NB4 (cell line): Measurements from ENCODE around the gene SLC25A21.

Experiments
- DNase-seq: peaks from one replicate; pipeline ENCODE4 v3.0.0; 2010; ENCODE audit warnings: low read depth
- H3K4me3 ChIP-seq: one replicate; pipeline ENCODE4 v1.5.1; 2011; ENCODE audit warnings: mild to moderate bottlenecking, low read depth, low read length, moderate library complexity
- MYC ChIP-seq: IDR thresholded peaks from 2 replicates; pipeline ENCODE4 v1.6.1; 2011; ENCODE audit warnings: low read depth, low read length
- POLR2A ChIP-seq: IDR thresholded peaks from 2 replicates; pipeline ENCODE4 v1.6.1; 2011; ENCODE audit warnings: mild to moderate bottlenecking; ENCODE audit not compliant: insufficient read length; ENCODE audit errors: extremely low read depth
- TF ChIP-seq, protein P1 (sequence below): IDR thresholded peaks from 2 replicates; pipeline ENCODE4 v1.6.1; 2011; ENCODE audit warnings: low read depth, low read length
- TF ChIP-seq, protein P2 (sequence below): IDR thresholded peaks from one replicate; pipeline ENCODE4 v1.5.1; 2012; ENCODE audit warnings: low read depth, low read length

The SLC25A21 gene

DNA sequence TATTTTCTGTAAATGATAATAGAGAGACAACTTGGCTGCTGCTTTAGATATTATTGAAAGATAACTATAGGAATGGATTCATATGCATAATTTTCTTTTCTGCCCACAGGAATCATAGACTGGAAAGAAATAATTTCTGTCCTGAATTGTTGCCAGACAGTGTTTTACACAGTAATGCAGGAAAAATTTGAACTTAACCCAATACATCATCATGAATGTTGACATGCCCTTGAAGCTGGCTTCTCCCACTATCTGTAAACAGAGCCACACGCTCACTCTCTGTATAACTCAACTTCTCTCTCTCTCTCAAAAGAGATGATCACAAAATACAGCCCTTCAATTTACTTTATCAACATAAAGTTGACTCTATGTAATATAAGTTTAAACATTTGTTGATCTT, 454.2 kb downstream of the SLC25A21 start:
- H3K4me3 ChIP-seq, result no peak overlapping the region
- DNase-seq, result no peak
- TF ChIP-seq, protein P1, sequence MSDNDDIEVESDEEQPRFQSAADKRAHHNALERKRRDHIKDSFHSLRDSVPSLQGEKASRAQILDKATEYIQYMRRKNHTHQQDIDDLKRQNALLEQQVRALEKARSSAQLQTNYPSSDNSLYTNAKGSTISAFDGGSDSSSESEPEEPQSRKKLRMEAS, result no peak
- TF ChIP-seq MYC (no peak), POLR2A (no peak)
- TF ChIP-seq, protein P2, sequence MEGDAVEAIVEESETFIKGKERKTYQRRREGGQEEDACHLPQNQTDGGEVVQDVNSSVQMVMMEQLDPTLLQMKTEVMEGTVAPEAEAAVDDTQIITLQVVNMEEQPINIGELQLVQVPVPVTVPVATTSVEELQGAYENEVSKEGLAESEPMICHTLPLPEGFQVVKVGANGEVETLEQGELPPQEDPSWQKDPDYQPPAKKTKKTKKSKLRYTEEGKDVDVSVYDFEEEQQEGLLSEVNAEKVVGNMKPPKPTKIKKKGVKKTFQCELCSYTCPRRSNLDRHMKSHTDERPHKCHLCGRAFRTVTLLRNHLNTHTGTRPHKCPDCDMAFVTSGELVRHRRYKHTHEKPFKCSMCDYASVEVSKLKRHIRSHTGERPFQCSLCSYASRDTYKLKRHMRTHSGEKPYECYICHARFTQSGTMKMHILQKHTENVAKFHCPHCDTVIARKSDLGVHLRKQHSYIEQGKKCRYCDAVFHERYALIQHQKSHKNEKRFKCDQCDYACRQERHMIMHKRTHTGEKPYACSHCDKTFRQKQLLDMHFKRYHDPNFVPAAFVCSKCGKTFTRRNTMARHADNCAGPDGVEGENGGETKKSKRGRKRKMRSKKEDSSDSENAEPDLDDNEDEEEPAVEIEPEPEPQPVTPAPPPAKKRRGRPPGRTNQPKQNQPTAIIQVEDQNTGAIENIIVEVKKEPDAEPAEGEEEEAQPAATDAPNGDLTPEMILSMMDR, result no peak

DNA sequence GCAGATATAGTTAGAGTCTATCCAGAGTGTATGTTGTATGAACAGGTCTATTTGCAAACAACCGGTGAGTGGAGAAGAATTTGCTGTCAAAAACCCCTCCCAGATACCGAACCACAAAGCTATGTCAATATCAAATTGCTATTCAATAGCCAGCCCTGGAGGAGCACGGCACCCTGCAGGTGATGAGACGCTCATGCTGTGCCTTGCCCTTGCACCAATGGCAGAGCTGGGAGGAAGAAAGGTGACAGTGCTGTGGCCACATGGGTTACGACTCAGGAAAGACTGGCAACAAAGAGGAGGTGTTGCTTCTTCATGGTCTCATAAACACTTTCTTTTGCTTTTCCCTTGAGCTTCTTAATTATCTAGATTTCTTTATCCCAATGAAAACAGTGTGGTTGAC, 455.0 kb downstream of the SLC25A21 start:
- no peak overlapping the region for H3K4me3 ChIP-seq
- no peak for DNase-seq
- TF ChIP-seq, protein P2, result no peak
- TF ChIP-seq MYC, result no peak
- TF ChIP-seq POLR2A, result no peak
- TF ChIP-seq, protein P1, result no peak

DNA sequence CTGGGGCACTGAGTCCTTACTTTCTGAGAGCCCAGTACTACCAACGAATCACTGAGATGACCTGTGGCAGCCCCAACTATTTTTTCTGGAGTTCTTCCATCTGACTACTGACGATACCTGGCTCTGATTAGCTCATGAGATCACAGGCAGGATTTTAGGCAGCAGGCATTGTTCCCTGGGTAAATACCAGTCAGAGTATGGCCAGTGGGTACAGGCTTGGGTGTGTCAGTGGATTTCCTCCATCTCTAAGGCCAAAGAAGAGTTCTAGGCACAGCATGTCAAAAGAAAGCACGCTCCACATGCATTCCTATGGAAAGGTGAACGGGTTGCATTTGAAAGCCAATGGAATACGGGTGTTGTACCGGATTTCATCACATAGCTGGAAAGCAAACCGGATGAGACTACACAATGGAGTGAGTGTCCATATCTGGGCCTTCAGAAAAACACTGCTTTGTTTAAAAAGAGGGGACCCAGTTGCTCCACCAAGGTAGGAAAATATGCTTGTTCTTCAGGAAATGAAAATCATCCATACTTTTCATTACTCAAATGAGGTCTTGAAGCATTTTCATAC, 455.7 kb downstream of the SLC25A21 start:
- no peak for DNase-seq
- TF ChIP-seq, protein P1, result no peak
- TF ChIP-seq, protein P2, result no peak
- TF ChIP-seq MYC (no peak), POLR2A (no peak)
- H3K4me3 ChIP-seq, result no peak overlapping the region

DNA sequence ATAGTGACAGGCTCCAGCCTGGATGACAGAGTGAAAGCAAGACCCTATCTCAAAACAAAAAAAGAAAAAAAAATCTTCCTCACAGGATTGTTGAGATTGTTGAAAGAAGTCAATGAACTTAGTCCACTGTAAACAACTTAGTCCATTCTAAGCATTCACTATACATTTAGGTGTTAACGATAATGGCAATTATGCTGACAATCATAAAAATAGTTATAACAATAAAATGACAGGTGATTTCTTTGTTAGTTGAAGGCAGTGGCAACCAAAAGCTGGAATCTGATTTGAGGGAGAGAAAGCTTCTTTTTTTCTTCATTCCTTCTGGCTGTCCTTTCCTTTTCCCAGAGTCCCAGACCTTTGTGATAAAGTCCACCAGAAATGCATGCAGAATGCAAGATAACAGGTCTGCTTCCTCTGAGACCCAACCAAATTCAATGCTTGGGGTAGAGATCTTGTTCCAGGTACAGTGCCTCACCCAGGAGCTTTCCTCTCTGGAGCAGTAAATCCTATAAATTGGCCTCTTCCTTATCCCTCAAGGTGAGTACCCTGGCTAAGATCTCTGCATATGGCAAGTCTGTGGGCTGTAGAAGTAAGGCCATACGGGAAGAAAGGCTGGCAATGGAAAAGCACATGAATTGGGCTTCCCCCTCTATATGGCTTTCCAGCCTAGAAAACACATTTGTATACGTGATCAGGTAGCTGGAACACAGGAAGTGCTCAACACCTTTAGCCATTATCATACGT, 458.3 kb downstream of the SLC25A21 start:
- no peak for DNase-seq
- TF ChIP-seq POLR2A (no peak), MYC (no peak)
- TF ChIP-seq, protein P1, result no peak
- TF ChIP-seq, protein P2, result no peak
- no peak overlapping the region for H3K4me3 ChIP-seq

DNA sequence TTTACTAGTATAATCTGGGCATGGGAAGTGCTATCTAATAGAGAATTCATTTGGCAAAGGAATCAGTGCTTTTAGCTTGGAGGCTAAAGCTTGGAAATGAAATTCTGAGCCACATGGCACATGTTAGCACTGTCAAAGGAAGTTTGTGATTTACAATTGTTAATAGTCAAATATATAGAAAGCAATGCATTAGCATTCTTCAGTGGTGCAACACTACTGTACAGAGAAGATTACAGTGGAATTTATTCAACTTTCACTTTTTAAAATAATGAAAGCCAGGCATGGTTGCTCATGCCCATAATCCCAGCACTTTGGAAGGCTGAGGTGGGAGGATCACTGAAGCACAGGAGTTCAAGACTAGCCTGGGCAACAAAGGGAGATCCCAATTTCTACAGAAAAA, 464.8 kb downstream of the SLC25A21 start:
- TF ChIP-seq MYC (no peak), POLR2A (no peak)
- TF ChIP-seq, protein P2, result no peak
- TF ChIP-seq, protein P1, result no peak
- no peak for DNase-seq
- no peak overlapping the region for H3K4me3 ChIP-seq
